GM18519 (cell line): Measurements from ENCODE around the gene SFT2D2.
"Not testable (repeated sequence)": the region's sequence is repeated elsewhere in the genome, so short reads cannot be mapped to it uniquely, and the experiment has no call there.

Source experiments
- ATAC-seq: cut with Tn5 transposase; IDR thresholded peaks from one replicate; pipeline ENCODE4 v1.9.1; 2021; ENCODE audit warnings: mild to moderate bottlenecking, moderate library complexity; ENCODE audit not compliant: unreplicated experiment, low FRiP score

Gene SFT2D2

DNA sequence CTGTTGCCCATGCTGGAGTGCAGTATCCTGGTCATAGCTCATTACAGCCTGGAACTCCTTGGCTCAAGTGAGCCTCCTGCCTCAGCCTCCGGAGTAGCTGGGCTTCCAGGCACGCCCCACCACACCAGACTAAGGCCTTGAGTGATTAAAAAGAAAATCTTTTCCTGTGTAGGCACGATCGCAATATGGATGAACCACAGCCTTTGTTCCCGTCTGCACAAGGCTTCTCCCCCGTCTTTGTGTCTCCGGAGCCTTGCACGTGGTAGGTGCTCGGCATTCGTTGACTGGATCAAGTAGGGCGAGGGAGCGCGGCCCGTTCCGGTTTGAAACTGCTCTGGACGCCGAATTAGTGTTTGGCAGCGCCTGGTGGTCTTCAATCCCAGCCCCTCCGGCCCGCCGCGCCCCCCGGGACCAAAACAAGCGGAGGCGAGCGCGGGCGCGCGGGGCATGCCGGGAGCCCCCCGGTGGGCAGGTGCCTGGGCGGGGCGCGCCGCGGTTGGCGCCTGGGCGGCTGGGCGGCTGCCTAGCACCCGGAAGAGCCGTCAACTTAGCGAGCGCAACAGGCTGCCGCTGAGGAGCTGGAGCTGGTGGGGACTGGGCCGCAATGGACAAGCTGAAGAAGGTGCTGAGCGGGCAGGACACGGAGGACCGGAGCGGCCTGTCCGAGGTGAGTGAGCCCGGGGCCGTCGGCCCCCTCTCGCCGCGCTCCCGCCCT is at the start of gene SFT2D2:
TSS of gene SFT2D2 (plus strand) at position 529 of the 715 bp plus-strand sequence. CDS start at position 605, 76 bp downstream.
- ATAC-seq: peak; percentile 60

- ATAC-seq: no peak
Observed at GRCh38 chr1:168178227-168178637, 47.6 kb upstream of the SFT2D2 start.

- peak; percentile 71 for ATAC-seq
Observed at GRCh38 chr1:168178638-168179437, 47.0 kb upstream of the SFT2D2 start, which contains the start of gene TIPRL. TSS of gene TIPRL (plus strand) at chr1:168178962. CDS start at chr1:168179078, 116 bp downstream.

- no peak for ATAC-seq
Observed at GRCh38 chr1:168179438-168180147, 46.2 kb upstream of the SFT2D2 start.

DNA sequence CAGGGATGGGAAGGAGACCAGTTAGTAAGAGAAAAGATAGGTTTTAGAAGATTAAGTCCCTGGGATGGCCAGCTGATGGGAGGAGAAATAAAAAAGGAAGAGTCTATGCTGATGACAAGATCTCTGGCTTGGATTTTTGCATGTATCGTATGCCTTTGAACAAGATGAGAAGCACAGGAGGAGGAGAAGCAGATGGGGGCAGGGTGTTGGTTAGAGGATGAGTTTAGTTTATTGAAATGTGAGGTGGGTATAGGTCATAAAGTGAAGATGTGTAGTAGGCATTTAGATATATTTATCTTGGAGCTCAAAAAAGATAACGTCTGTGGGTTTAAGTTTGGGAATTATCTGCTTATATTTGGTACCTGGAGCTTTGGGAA is 45.7 kb upstream of the SFT2D2 start:
- ATAC-seq: no peak

GRCh38 chr1:168181063-168181720 is 44.6 kb upstream of the SFT2D2 start:
- not testable (repeated sequence) for ATAC-seq

- ATAC-seq: no peak
Observed at GRCh38 chr1:168187177-168187576, 38.6 kb upstream of the SFT2D2 start.

DNA sequence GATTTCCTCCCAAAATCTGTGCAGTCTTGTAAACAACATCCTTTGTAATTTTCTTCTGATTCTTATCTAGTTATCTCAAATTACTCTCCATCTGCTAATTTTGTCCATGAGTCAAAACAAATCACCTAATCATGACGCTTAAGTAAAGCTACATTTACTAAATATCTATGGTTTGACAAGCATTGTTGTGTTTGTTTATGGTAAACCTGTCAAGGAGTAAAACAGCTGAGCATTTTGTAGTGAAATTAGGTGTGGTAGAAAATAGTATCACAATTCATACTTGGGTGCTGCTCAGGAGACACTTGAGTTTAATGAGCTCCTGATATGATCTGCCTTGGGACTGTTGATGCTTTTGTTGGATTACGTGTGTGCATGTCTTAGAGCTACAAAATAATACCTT is 35.4 kb upstream of the SFT2D2 start:
- no peak for ATAC-seq

DNA sequence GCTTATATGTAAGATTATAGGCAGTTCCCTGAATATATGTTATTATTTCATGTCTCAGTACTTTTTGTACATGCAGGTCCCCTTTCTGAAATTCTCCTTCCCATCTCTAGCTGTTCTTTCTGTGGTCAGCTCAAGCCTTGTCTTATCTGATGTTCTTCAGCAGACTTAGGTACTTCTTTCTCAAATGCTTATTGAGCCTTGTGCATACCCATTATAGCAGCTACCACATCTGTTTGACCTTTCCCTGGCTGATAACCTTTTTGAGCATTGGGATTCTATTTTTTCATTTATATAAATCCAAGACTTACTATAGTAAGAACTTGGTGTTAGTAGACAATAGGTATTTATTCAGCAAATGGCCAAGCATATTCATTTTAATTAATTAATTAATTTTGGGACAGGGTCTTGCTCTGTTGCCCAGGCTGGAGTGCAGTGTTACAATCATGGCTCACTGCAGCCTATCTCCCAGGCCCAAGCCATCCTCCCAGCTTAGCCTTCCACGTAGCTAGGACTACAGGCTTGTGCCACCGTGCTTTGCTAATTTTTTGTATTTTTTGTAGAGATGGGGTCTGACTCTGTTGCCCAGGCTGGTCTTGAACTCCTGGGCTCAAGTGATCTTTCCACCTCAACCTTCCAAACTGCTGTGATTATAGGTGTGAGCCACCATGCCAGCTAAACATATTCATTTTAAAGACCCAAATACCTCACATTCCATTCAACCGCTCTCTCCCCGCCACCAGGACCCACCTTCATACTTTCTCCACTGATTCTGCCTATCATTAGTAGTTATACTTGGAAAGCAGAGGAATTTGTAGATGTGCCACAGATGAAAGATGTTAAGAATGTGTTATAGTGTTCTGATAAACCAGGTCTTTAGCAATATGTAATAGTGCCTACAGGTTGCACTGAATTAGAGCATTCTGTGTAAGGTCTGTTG is 30.3 kb upstream of the SFT2D2 start:
- no peak for ATAC-seq

GRCh38 chr1:168199056-168199455 is 26.7 kb upstream of the SFT2D2 start:
- ATAC-seq: no peak

DNA sequence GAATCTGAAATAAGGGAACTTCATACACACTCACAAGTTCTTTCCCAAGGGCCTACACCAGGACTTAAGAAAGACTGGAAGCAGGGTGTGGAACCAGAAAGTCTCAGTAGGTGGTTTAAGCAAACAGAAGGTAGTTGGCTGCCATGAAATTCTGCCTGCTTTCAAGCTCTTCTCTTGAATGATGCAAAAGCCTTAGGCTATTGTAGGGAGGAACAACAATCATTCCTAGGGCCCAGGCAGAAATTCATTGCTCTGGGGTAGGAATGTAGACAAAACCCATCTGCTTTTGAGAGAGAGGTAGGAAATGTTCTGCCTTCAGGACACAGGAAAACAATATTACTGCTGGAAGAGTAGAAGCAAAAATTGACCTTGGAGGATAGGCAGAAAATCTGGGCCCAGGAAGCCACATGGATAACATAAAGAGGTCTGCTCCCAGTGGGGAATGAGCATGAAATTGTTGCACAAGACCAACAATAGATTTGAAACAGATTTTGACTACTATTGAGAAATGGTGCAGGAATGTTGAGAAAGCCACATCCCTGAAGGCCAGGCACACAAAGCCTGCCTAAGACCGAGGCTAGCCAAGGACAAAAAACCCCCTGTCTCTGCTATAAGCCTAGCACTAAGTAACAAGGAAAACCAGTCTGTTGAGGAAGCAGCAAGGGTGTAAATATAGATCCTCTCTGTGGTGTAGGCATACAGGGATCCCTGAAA is 22.7 kb upstream of the SFT2D2 start:
- no peak for ATAC-seq

GRCh38 chr1:168206111-168206510 is 19.7 kb upstream of the SFT2D2 start:
- ATAC-seq: no peak

DNA sequence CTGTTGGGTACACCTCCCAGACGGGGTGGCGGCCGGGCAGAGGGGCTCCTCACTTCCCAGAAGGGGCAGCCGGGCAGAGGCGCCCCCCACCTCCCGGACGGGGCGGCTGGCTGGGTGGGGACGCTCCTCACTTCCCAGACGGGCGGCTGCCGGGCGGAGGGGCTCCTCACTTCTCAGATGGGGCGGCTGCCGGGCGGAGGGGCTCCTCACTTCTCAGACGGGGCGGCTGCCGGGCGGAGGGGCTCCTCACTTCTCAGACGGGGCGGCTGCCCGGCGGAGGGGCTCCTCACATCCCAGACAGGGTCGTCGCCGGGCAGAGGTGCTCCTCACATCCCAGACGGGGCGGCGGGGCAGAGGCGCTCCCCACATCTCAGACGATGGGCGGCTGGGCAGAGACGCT is 18.1 kb upstream of the SFT2D2 start:
- not testable (repeated sequence) for ATAC-seq

- ATAC-seq: no peak
Observed at GRCh38 chr1:168210312-168210711, 15.5 kb upstream of the SFT2D2 start.

- ATAC-seq: no peak
Observed at GRCh38 chr1:168213349-168213748, 12.5 kb upstream of the SFT2D2 start.

DNA sequence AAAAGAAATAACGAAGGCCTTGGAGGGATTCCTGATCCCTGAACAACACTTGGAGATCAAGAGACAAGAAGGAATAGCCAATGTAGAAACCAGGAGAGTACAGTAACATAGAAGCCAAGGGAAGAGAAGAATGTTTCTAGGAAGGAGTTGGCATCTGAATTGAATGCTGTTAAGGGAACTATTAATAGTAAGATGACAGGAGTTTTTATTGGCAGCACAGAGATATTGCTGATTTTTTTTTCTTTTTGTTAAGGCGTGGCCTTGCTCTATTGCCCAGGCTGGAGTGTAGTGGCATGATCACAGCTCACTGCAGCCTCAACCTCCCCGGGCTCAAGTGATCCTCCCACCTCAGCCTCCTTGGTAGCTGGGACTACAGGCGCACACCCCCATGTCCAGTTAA is 9.6 kb upstream of the SFT2D2 start:
- no peak for ATAC-seq

DNA sequence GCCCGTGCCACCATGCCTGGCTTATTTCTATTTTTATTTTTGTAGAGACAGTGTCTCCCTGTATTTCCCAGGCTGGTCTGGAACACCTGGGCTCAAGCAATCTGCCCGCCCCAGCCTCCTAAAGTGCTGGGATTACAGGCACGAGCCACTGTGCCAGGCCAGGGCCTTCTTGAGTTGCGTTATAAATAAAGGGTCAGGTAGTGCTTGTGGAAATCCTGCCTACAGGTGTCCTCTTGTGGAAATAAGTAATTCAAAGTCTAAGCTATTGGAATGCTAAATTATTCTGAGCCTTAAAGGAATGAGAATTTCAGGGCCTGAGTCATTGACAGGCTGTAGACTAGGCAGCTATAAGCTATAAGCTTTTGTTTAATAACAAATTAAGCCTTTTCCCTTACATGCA is 8.1 kb upstream of the SFT2D2 start:
- no peak for ATAC-seq

DNA sequence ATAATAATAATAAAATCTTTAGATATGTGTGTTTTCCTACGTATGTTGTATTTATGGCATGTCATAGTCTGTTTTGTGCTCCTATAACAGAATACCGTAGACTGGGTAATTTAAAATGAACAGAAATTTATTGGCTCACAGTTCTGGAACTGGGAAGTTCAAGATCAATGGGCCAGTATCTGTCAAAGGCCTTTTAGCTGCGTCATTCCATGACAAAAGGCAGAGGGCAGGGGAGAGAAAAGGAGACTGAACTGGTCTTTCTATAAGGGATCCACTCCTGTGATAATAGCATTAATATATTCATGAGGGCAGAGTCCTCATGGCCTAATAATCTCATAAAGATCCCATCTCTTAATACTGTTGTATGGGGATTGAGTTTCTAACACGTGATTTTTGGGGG is 7.1 kb upstream of the SFT2D2 start:
- ATAC-seq: no peak

DNA sequence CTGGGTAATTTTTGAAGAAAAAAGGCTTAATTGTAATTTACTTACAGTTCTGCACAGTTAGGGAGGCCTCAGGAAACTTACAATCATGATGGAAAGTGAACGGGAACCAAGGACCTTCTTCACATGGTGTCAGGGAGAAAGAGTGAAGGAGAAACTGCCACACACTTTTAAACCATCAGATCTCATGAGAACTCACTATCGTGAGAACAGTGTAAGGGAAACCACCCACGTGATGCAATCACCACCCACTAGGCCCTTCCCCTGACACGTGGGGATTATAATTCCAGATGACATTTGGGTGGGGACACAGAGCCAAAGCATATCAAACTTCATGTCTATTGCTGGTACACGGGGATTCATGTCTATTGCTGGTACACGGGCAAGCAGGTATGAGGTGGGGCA is 5.3 kb upstream of the SFT2D2 start:
- no peak for ATAC-seq
